ENCODE results near the gene ASCL5.

The ASCL5 gene

GRCh38 chr1:201144701-201145100, 17.7 kb upstream of the ASCL5 start:
- no peak for DNase-seq (ENCODE audit: low read depth)
- H3K4me3 ChIP-seq (ENCODE audit: low read depth, low read length) = no peak overlapping the region
- TF ChIP-seq CTCF (IDR thresholded peaks at IDR 0.05; ENCODE audit: control insufficient read depth, extremely low read depth, insufficient read depth) = no peak

- DNase-seq (ENCODE audit: low read depth) = no peak
- H3K4me3 ChIP-seq (ENCODE audit: low read depth, low read length) = no peak overlapping the region
- TF ChIP-seq CTCF (IDR thresholded peaks at IDR 0.05; ENCODE audit: control insufficient read depth, extremely low read depth, insufficient read depth) = no peak
Measured at GRCh38 chr1:201143726-201144635, 17.0 kb upstream of the ASCL5 start.

GRCh38 chr1:201142849-201143725, 16.1 kb upstream of the ASCL5 start:
- TF ChIP-seq CTCF (IDR thresholded peaks at IDR 0.05; ENCODE audit: control insufficient read depth, extremely low read depth, insufficient read depth) = no peak
- H3K4me3 ChIP-seq (ENCODE audit: low read depth, low read length) = no peak overlapping the region
- no peak for DNase-seq (ENCODE audit: low read depth)

GRCh38 chr1:201142011-201142848, 15.2 kb upstream of the ASCL5 start:
- H3K4me3 ChIP-seq (ENCODE audit: low read depth, low read length) = no peak overlapping the region
- no peak for DNase-seq (ENCODE audit: low read depth)
- TF ChIP-seq CTCF (IDR thresholded peaks at IDR 0.05; ENCODE audit: control insufficient read depth, extremely low read depth, insufficient read depth) = no peak

GRCh38 chr1:201141418-201141817, 14.4 kb upstream of the ASCL5 start:
- no peak for DNase-seq (ENCODE audit: low read depth)
- no peak for TF ChIP-seq CTCF (IDR thresholded peaks at IDR 0.05; ENCODE audit: control insufficient read depth, extremely low read depth, insufficient read depth)
- no peak overlapping the region for H3K4me3 ChIP-seq (ENCODE audit: low read depth, low read length)

GRCh38 chr1:201140941-201141260, 13.9 kb upstream of the ASCL5 start:
- H3K4me3 ChIP-seq (ENCODE audit: low read depth, low read length) = no peak overlapping the region
- no peak for DNase-seq (ENCODE audit: low read depth)
- TF ChIP-seq CTCF (IDR thresholded peaks at IDR 0.05; ENCODE audit: control insufficient read depth, extremely low read depth, insufficient read depth) = no peak

Measured in LNCaP clone FGC (cell line).